Measurements from ENCODE around the gene GNG5.

The GNG5 gene

DNA sequence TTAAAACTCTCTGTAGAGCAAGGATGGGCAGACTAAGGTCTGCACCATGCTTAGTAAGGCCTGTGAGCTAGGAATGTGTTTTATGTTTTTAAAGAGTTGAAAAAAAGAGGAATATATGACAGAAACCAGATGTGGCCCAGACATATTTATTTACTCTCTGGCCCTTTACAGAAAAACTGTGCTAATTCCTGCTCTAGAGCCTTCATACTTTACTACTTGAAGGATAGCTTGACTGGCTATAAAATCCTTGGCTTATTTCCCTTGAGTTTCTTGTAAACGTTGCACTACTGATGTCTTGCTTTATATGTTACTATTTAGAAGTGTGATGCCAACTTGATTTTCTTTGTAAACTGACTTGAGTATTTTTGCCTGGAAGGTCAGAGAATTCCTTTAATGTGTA, 34.4 kb upstream of the GNG5 start:
- no peak for TF ChIP-seq GABPA (IDR thresholded peaks at IDR 0.05; ENCODE audit: low read depth)
- TF ChIP-seq, protein P1, sequence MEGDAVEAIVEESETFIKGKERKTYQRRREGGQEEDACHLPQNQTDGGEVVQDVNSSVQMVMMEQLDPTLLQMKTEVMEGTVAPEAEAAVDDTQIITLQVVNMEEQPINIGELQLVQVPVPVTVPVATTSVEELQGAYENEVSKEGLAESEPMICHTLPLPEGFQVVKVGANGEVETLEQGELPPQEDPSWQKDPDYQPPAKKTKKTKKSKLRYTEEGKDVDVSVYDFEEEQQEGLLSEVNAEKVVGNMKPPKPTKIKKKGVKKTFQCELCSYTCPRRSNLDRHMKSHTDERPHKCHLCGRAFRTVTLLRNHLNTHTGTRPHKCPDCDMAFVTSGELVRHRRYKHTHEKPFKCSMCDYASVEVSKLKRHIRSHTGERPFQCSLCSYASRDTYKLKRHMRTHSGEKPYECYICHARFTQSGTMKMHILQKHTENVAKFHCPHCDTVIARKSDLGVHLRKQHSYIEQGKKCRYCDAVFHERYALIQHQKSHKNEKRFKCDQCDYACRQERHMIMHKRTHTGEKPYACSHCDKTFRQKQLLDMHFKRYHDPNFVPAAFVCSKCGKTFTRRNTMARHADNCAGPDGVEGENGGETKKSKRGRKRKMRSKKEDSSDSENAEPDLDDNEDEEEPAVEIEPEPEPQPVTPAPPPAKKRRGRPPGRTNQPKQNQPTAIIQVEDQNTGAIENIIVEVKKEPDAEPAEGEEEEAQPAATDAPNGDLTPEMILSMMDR (IDR thresholded peaks at IDR 0.05; ENCODE audit: insufficient read depth, low read length), result no peak
- TF ChIP-seq SPI1 (IDR thresholded peaks at IDR 0.05; ENCODE audit: borderline replicate concordance, low read depth), result no peak
- H3K4me3 ChIP-seq (replicated peaks; ENCODE audit: insufficient read depth, low read length), result no peak overlapping the region
- no peak overlapping the region for H3K27ac ChIP-seq (replicated peaks)
- no peak for DNase-seq (ENCODE audit: low read depth in 1 of 2, low spot score in 1 of 2)
- H3K27me3 ChIP-seq (ENCODE audit: insufficient read depth, poor library complexity, severe bottlenecking), result no peaks in the 10 kb centered on the region

DNA sequence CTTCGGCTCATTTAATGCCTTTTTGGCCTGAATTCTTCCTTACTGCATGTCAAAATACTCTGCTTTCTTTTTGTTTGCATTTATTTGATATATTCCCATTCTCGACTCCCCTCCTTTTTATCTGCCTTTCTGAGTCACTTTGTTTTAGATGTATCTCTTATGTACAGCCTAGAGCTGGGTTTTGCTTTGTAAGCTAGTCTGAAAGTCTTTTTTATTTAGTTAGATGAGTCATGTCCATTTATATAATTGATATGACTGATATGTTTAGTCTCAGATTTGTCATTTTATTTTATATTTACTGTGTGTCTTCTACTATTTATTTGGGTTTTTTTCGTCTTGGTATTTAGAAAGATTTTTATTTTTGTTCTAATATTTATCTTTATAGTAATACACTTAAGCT, 33.6 kb upstream of the GNG5 start:
- Histone ChIP-seq H3K27ac (replicated peaks) (no peak overlapping the region), H3K4me3 (replicated peaks; ENCODE audit: insufficient read depth, low read length) (no peak overlapping the region), H3K27me3 (ENCODE audit: insufficient read depth, poor library complexity, severe bottlenecking) (no peaks in the 10 kb centered on the region)
- TF ChIP-seq, protein P2, sequence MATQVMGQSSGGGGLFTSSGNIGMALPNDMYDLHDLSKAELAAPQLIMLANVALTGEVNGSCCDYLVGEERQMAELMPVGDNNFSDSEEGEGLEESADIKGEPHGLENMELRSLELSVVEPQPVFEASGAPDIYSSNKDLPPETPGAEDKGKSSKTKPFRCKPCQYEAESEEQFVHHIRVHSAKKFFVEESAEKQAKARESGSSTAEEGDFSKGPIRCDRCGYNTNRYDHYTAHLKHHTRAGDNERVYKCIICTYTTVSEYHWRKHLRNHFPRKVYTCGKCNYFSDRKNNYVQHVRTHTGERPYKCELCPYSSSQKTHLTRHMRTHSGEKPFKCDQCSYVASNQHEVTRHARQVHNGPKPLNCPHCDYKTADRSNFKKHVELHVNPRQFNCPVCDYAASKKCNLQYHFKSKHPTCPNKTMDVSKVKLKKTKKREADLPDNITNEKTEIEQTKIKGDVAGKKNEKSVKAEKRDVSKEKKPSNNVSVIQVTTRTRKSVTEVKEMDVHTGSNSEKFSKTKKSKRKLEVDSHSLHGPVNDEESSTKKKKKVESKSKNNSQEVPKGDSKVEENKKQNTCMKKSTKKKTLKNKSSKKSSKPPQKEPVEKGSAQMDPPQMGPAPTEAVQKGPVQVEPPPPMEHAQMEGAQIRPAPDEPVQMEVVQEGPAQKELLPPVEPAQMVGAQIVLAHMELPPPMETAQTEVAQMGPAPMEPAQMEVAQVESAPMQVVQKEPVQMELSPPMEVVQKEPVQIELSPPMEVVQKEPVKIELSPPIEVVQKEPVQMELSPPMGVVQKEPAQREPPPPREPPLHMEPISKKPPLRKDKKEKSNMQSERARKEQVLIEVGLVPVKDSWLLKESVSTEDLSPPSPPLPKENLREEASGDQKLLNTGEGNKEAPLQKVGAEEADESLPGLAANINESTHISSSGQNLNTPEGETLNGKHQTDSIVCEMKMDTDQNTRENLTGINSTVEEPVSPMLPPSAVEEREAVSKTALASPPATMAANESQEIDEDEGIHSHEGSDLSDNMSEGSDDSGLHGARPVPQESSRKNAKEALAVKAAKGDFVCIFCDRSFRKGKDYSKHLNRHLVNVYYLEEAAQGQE (IDR thresholded peaks at IDR 0.05; ENCODE audit: insufficient replicate concordance, low read depth), result no peak
- DNase-seq (ENCODE audit: low read depth in 1 of 2, low spot score in 1 of 2), result no peak

DNA sequence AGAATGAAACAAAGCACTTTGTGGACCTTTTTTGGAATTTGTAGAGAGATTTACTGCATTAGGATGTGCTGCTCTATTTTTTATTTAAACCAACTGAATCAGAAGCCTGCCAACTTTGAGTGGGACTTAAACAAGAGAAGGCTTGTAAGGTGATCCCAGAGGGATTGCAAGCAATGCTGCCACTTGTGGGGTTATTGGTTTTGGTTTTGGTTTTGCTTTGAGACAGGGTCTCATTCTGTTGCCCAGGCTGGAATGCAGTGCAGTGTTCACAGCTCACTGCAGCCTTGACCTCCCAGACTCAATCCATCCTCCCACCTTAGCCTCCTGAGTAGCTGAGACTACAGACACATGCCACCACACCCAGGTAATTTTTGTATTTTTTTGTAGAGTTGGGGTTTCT, 32.2 kb upstream of the GNG5 start:
- H3K4me3 ChIP-seq (replicated peaks; ENCODE audit: insufficient read depth, low read length), result no peak overlapping the region
- no peaks in the 10 kb centered on the region for H3K27me3 ChIP-seq (ENCODE audit: insufficient read depth, poor library complexity, severe bottlenecking)
- no peak for TF ChIP-seq POLR2AphosphoS5 (IDR thresholded peaks at IDR 0.05; ENCODE audit: low read depth)
- TF ChIP-seq, protein P1 (IDR thresholded peaks at IDR 0.05; ENCODE audit: insufficient read depth, low read length), result no peak
- TF ChIP-seq, protein P2 (IDR thresholded peaks at IDR 0.05; ENCODE audit: insufficient replicate concordance, low read depth), result no peak
- TF ChIP-seq GABPA (IDR thresholded peaks at IDR 0.05; ENCODE audit: low read depth), result no peak
- no peak for TF ChIP-seq SPI1 (IDR thresholded peaks at IDR 0.05; ENCODE audit: borderline replicate concordance, low read depth)
- no peak overlapping the region for H3K27ac ChIP-seq (replicated peaks)
- DNase-seq (ENCODE audit: low read depth in 1 of 2, low spot score in 1 of 2), result no peak

DNA sequence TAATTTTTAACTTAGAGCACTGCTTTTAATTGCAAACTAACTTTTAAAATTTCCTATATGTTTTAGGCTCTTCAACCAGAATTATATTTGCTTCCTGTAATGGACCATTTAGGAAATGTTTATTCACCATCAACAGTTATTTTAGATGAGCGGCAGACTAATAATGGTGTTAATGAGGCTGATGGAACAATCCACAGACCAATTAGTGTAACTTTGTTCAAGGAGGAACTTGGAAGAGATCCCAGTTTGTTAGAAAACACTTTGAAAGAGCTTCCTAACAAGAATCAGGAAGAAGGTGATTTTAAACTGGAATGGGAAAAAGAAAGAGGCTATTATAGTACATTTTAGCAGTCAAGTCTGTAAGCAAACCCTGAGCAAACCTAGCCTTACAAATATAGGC, 19.4 kb upstream of the GNG5 start:
- Histone ChIP-seq H3K27me3 (ENCODE audit: insufficient read depth, poor library complexity, severe bottlenecking) (no peaks in the 10 kb centered on the region), H3K27ac (replicated peaks) (no peak overlapping the region), H3K4me3 (replicated peaks; ENCODE audit: insufficient read depth, low read length) (no peak overlapping the region)
- TF ChIP-seq, protein P1 (IDR thresholded peaks at IDR 0.05; ENCODE audit: insufficient read depth, low read length), result no peak
- no peak for TF ChIP-seq POLR2AphosphoS5 (IDR thresholded peaks at IDR 0.05; ENCODE audit: low read depth)
- no peak for TF ChIP-seq GABPA (IDR thresholded peaks at IDR 0.05; ENCODE audit: low read depth)
- TF ChIP-seq SPI1 (IDR thresholded peaks at IDR 0.05; ENCODE audit: borderline replicate concordance, low read depth), result no peak
- TF ChIP-seq, protein P2 (IDR thresholded peaks at IDR 0.05; ENCODE audit: insufficient replicate concordance, low read depth), result no peak
- no peak for DNase-seq (ENCODE audit: low read depth in 1 of 2, low spot score in 1 of 2)

Measured in HL-60 (cell line).